ENCODE data around the gene KLF16. TPM values are rescaled to one million over a fixed set of nuclear protein-coding genes. Genes with fewer than 3 reads are reported as not detected.

Gene KLF16
- total RNA-seq (10 to 100 TPM; 17.9 to 19.3 TPM), polyA plus RNA-seq (1 to 10 TPM in 1 of 2 donors, under 1 TPM in 1; 0.39 to 1.3 TPM)

DNA sequence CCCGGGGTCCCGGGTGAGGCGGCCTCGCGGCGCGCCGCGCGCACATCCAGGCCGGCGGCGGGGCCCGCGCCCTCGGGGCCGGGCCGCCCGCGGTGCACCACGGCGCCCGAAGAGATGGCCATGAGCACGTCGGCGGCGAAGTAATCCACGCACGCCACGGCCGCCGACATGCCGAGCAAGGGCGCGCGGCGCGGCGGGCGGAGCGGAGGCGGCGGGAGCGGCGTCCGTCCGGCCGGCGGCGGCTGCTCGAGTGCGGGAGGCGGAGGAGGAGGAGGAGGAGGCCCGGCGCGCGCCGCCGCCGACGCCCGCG, at the start of gene KLF16:
KLF16 (minus strand) TSS at position 252 of the 310 bp plus-strand sequence; CDS start at position 170, 82 bp downstream.
- no peak for DNase-seq
- Mint-ChIP-seq H3K4me3 (peak within 1 kb of the TSS; percentile 91 to 99 (median 96)), H3K27me3 (no peaks in the 10 kb centered on the region), H3K9me3 (no peaks in the 10 kb centered on the region), H3K4me1 (peaks cover 10 to 47% (median 29%) of the 10 kb centered on the region in 4 donors), H3K36me3 (peaks cover 0 to 6% of the 10 kb centered on the region in 2 donors), H3K27ac (peak within 1 kb of the TSS; percentile 96 to 100 (median 98))
- H3K27me3 ChIP-seq (ENCODE audit: insufficient read depth, low read length), result no peaks in the 10 kb centered on the region
- peak within 1 kb of the TSS; percentile 57 to 76 for H3K4me3 ChIP-seq (ENCODE audit: low read length in 2 of 2)
- peak within 1 kb of the TSS; percentile 81 for H3K27ac ChIP-seq (ENCODE audit: low read depth, low read length)
- POLR2A ChIA-PET (ENCODE audit: partially characterized antibody), result interaction anchor here (4.1 kb wide), 1 partner anchor 12 kb away, joined by 60 read pairs; no protein-coding TSS in a partner anchor
- intact Hi-C loops (cut with micrococcal nuclease), result loop anchor here (2.0 to 5.0 kb wide), 3 partner anchors 14 to 1066 kb away; partner anchors contain the start of genes MKNK2, PTBP1 and REXO1
- H3K36me3 ChIP-seq (ENCODE audit: insufficient read depth, low read length), result no peaks in the 10 kb centered on the region
- H3K4me1 ChIP-seq (ENCODE audit: insufficient read depth, low read length), result peaks cover 44% of the 10 kb centered on the region
- no peaks in the 10 kb centered on the region for H3K9me3 ChIP-seq (ENCODE audit: control insufficient read depth in 1 of 2, low read length in 2 of 2)
- CTCF ChIA-PET (ENCODE audit: partially characterized antibody), result no interaction called here

DNA sequence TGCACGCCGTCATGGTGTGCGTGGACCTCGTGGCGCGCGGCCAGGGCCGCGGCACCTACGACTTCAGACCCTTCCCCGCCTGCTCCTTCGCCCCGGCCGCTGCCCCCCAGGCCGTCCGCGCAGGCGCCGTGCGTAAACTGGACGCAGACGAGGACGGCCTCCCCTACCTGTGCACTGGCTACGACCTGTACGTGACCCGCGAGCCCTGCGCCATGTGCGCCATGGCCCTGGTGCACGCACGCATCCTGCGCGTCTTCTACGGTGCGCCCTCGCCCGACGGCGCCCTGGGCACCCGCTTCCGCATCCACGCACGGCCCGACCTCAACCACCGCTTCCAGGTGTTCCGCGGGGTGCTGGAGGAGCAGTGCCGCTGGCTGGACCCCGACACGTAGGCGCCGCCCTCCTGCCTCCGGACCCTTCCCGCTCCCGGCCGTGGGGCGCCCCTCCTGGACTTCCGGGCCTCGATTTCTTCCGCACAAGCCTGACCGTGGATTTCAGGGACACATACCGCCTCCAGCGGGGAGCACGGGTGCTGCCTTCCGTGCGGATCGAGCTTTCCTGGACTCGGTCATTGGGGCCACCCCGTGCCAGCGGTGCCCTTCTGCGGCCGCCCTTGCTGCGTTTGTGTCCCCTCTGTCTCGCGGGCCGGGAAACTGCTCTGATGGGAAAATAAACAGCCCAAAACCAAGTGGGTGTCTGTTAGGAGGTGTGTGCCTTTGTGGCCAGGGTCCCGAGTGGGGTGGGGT, 49.6 kb upstream of the KLF16 start:
- ChIA-PET POLR2A (ENCODE audit: partially characterized antibody) (no interaction called here), CTCF (ENCODE audit: partially characterized antibody) (no interaction called here)
- H3K27me3 ChIP-seq (ENCODE audit: insufficient read depth, low read length), result no peaks in the 10 kb centered on the region
- peaks cover 0 to under 1% of the 10 kb centered on the region in 2 donors for H3K36me3 Mint-ChIP-seq
- H3K9me3 ChIP-seq (ENCODE audit: control insufficient read depth in 1 of 2, low read length in 2 of 2), result no peaks in the 10 kb centered on the region
- no peak overlapping the region for H3K27ac ChIP-seq (ENCODE audit: low read depth, low read length)
- no peaks in the 10 kb centered on the region for H3K9me3 Mint-ChIP-seq
- H3K4me3 ChIP-seq (ENCODE audit: low read length in 2 of 2), result no peak overlapping the region
- H3K36me3 ChIP-seq (ENCODE audit: insufficient read depth, low read length), result no peaks in the 10 kb centered on the region
- H3K4me1 ChIP-seq (ENCODE audit: insufficient read depth, low read length), result no peaks in the 10 kb centered on the region
- H3K27me3 Mint-ChIP-seq, result no peaks in the 10 kb centered on the region
- H3K4me3 Mint-ChIP-seq, result no peak overlapping the region
- DNase-seq, result no peak
- no peak overlapping the region for H3K27ac Mint-ChIP-seq
- H3K4me1 Mint-ChIP-seq, result peaks cover 3 to 20% (median 6%) of the 10 kb centered on the region in 4 donors
- intact Hi-C loops (cut with micrococcal nuclease), result no loop called here

DNA sequence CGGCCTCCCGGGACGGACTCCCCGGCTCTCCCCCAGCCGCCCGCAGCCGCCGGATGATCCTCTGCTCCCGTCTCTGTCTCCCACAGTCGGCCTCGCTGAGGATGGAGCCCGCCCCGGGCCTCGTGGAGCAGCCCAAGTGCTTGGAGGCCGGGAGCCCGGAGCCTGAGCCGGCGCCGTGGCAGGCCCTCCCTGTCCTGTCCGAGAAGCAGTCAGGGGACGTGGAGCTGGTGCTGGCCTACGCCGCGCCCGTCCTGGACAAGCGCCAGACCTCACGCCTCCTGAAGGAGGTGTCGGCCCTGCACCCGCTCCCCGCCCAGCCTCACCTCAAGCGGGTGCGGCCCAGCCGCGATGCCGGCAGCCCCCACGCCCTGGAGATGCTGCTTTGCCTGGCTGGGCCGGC, 48.6 kb upstream of the KLF16 start:
- no peak overlapping the region for H3K4me3 Mint-ChIP-seq
- H3K9me3 Mint-ChIP-seq, result no peaks in the 10 kb centered on the region
- no peaks in the 10 kb centered on the region for H3K27me3 Mint-ChIP-seq
- H3K36me3 Mint-ChIP-seq, result no peaks in the 10 kb centered on the region
- DNase-seq, result no peak
- no peaks in the 10 kb centered on the region for H3K4me1 ChIP-seq (ENCODE audit: insufficient read depth, low read length)
- CTCF ChIA-PET (ENCODE audit: partially characterized antibody), result interaction anchor here (1.8 kb wide), 1 partner anchor 15 kb away, joined by 7 read pairs; no protein-coding TSS in a partner anchor
- no peaks in the 10 kb centered on the region for H3K27me3 ChIP-seq (ENCODE audit: insufficient read depth, low read length)
- no peak overlapping the region for H3K27ac ChIP-seq (ENCODE audit: low read depth, low read length)
- intact Hi-C loops (cut with micrococcal nuclease), result no loop called here
- H3K36me3 ChIP-seq (ENCODE audit: insufficient read depth, low read length), result no peaks in the 10 kb centered on the region
- no peak overlapping the region for H3K4me3 ChIP-seq (ENCODE audit: low read length in 2 of 2)
- no peaks in the 10 kb centered on the region for H3K9me3 ChIP-seq (ENCODE audit: control insufficient read depth in 1 of 2, low read length in 2 of 2)
- H3K27ac Mint-ChIP-seq, result no peak overlapping the region
- H3K4me1 Mint-ChIP-seq, result peaks cover 3 to 24% (median 6%) of the 10 kb centered on the region in 4 donors
- POLR2A ChIA-PET (ENCODE audit: partially characterized antibody), result interaction anchor here (1.3 to 1.5 kb wide), 3 partner anchors 14 to 37 kb away, joined by 3 to 5 read pairs (median 3); no protein-coding TSS in a partner anchor

DNA sequence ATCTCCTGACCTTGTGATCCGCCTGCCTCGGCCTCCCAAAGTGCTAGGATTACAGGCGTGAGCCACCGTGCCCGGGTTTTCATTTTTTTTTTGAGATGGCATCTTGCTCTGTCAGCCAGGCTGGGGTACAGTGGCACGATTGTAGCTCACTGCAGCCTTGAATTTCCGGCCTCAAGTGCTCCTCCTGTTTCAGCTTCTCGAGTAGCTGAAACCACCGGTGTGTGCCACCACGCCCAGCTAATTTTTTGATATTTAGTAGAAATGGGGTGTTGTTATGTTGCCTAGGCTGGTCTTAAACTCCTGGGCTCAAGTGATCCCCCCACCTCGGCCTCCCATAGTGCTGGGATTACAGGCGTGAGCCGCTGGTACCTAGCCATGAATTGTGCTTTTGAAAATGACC, 47.7 kb upstream of the KLF16 start:
- Histone ChIP-seq H3K9me3 (ENCODE audit: control insufficient read depth in 1 of 2, low read length in 2 of 2) (no peaks in the 10 kb centered on the region), H3K36me3 (ENCODE audit: insufficient read depth, low read length) (no peaks in the 10 kb centered on the region), H3K27ac (ENCODE audit: low read depth, low read length) (no peak overlapping the region), H3K4me1 (ENCODE audit: insufficient read depth, low read length) (peaks cover 1% of the 10 kb centered on the region), H3K27me3 (ENCODE audit: insufficient read depth, low read length) (no peaks in the 10 kb centered on the region), H3K4me3 (ENCODE audit: low read length in 2 of 2) (no peak overlapping the region)
- peaks cover 3 to 25% (median 6%) of the 10 kb centered on the region in 4 donors for H3K4me1 Mint-ChIP-seq
- H3K27me3 Mint-ChIP-seq, result no peaks in the 10 kb centered on the region
- H3K4me3 Mint-ChIP-seq, result peak overlapping the region in 2 of 8 donors; percentile 42 to 67
- intact Hi-C loops (cut with micrococcal nuclease), result no loop called here
- ChIA-PET POLR2A (ENCODE audit: partially characterized antibody) (interaction anchor here (0.8 to 1.5 kb wide), 6 partner anchors 13 to 137 kb away, joined by 3 to 5 read pairs (median 4); no protein-coding TSS in a partner anchor), CTCF (ENCODE audit: partially characterized antibody) (interaction anchor here (1.8 kb wide), 1 partner anchor 14 kb away, joined by 7 read pairs; no protein-coding TSS in a partner anchor)
- DNase-seq, result peak in 1 of 5 donors; percentile 72
- H3K9me3 Mint-ChIP-seq, result no peaks in the 10 kb centered on the region
- H3K36me3 Mint-ChIP-seq, result no peaks in the 10 kb centered on the region
- H3K27ac Mint-ChIP-seq, result peak overlapping the region in 3 of 7 donors; percentile 6 to 97 (median 8)

DNA sequence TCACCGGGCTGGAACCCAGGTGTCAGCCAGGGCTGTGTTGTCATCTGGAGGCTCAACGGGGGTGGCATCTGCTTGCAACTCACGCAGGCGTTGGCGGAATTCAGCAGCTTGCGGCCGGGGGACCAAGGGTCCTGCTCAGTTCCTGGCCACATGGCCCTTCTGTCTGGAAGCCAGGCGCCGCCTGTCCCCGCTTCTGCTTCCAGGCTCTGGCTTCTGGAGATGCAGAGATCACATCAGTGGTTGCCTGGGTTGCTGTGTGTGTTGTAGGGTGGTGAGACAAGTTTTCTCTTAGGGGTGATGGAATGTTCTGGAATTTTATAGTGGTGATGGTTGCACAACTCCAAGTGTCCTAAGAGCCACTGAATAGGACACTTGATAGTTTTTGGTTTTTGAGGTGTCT, 46.8 kb upstream of the KLF16 start:
- ChIA-PET POLR2A (ENCODE audit: partially characterized antibody) (interaction anchor here (0.9 kb wide), 1 partner anchor 138 kb away, joined by 4 read pairs; no protein-coding TSS in a partner anchor), CTCF (ENCODE audit: partially characterized antibody) (interaction anchor here (1.8 kb wide), 1 partner anchor 13 kb away, joined by 7 read pairs; no protein-coding TSS in a partner anchor)
- H3K4me1 ChIP-seq (ENCODE audit: insufficient read depth, low read length), result peaks cover 7% of the 10 kb centered on the region
- Mint-ChIP-seq H3K4me1 (peaks cover 6 to 32% (median 12%) of the 10 kb centered on the region in 4 donors), H3K36me3 (peaks cover 0 to 2% of the 10 kb centered on the region in 2 donors), H3K27ac (peak overlapping the region in 6 of 7 donors; percentile 11 to 97 (median 85)), H3K27me3 (no peaks in the 10 kb centered on the region), H3K4me3 (peak overlapping the region in 4 of 8 donors; percentile 10 to 67 (median 34)), H3K9me3 (no peaks in the 10 kb centered on the region)
- H3K36me3 ChIP-seq (ENCODE audit: insufficient read depth, low read length), result no peaks in the 10 kb centered on the region
- no peak for DNase-seq
- H3K9me3 ChIP-seq (ENCODE audit: control insufficient read depth in 1 of 2, low read length in 2 of 2), result no peaks in the 10 kb centered on the region
- intact Hi-C loops (cut with micrococcal nuclease), result no loop called here
- H3K27ac ChIP-seq (ENCODE audit: low read depth, low read length), result no peak overlapping the region
- H3K4me3 ChIP-seq (ENCODE audit: low read length in 2 of 2), result no peak overlapping the region
- H3K27me3 ChIP-seq (ENCODE audit: insufficient read depth, low read length), result no peaks in the 10 kb centered on the region

DNA sequence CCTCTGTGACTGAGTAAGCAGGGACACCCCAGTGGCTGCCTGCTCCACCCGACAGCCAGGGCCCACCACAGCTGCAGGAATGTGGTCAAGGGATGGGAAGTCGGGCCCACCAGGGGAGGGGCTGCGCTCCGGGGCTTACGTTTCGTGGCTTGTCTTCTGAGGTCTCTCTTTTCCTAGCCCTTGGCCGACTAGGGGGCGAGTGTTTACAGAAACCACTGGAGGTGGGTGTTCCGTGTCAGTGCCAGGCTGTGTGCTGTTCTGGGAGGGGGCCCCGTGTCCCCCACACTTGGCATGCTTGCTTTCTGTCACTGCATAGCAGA, 46.3 kb upstream of the KLF16 start:
- CTCF ChIA-PET (ENCODE audit: partially characterized antibody), result no interaction called here
- Mint-ChIP-seq H3K4me3 (peak overlapping the region in 2 of 8 donors; percentile 26 to 67), H3K27me3 (no peaks in the 10 kb centered on the region), H3K36me3 (peaks cover 0 to 2% of the 10 kb centered on the region in 2 donors), H3K27ac (peak overlapping the region in 2 of 7 donors; percentile 11 to 97), H3K9me3 (no peaks in the 10 kb centered on the region), H3K4me1 (peaks cover 8 to 36% (median 12%) of the 10 kb centered on the region in 4 donors)
- no peaks in the 10 kb centered on the region for H3K9me3 ChIP-seq (ENCODE audit: control insufficient read depth in 1 of 2, low read length in 2 of 2)
- H3K27ac ChIP-seq (ENCODE audit: low read depth, low read length), result no peak overlapping the region
- H3K36me3 ChIP-seq (ENCODE audit: insufficient read depth, low read length), result no peaks in the 10 kb centered on the region
- intact Hi-C loops (cut with micrococcal nuclease), result no loop called here
- POLR2A ChIA-PET (ENCODE audit: partially characterized antibody), result no interaction called here
- no peak for DNase-seq
- H3K4me3 ChIP-seq (ENCODE audit: low read length in 2 of 2), result no peak overlapping the region
- H3K4me1 ChIP-seq (ENCODE audit: insufficient read depth, low read length), result peaks cover 10% of the 10 kb centered on the region
- H3K27me3 ChIP-seq (ENCODE audit: insufficient read depth, low read length), result no peaks in the 10 kb centered on the region

DNA sequence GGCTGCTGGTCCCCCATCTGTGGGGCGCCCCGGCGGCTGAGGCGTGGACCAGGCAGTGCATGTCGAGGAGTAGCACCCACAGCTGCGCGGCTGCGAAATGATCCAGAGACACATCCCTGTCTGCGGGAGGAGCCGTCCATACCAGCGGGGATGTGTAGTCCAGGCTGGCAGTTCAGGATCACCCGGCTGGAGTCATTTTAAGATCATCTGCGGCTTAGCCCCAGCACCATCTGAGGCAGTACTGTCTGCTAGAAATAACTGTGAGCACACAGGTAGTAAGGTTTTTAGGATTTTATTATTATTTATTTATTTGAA, 44.9 kb upstream of the KLF16 start:
- Histone ChIP-seq H3K4me1 (ENCODE audit: insufficient read depth, low read length) (peaks cover 14% of the 10 kb centered on the region), H3K4me3 (ENCODE audit: low read length in 2 of 2) (no peak overlapping the region), H3K9me3 (ENCODE audit: control insufficient read depth in 1 of 2, low read length in 2 of 2) (no peaks in the 10 kb centered on the region), H3K27me3 (ENCODE audit: insufficient read depth, low read length) (no peaks in the 10 kb centered on the region), H3K27ac (ENCODE audit: low read depth, low read length) (no peak overlapping the region), H3K36me3 (ENCODE audit: insufficient read depth, low read length) (no peaks in the 10 kb centered on the region)
- Mint-ChIP-seq H3K27ac (no peak overlapping the region), H3K9me3 (no peaks in the 10 kb centered on the region), H3K4me1 (peaks cover 10 to 48% (median 15%) of the 10 kb centered on the region in 4 donors), H3K36me3 (peaks cover 0 to 2% of the 10 kb centered on the region in 2 donors), H3K4me3 (peak overlapping the region in 1 of 8 donors; percentile 32), H3K27me3 (no peaks in the 10 kb centered on the region)
- intact Hi-C loops (cut with micrococcal nuclease), result no loop called here
- CTCF ChIA-PET (ENCODE audit: partially characterized antibody), result no interaction called here
- POLR2A ChIA-PET (ENCODE audit: partially characterized antibody), result no interaction called here
- DNase-seq, result no peak

Data from CD4-positive, alpha-beta memory T cell (primary cell).